DOHH2 (cell line): ENCODE results near the gene ERFL.

ENCODE experiments used
- H3F3A ChIP-seq: fragments of 200-600 bp; sonication (generic), shearing (Covaris generic); 2 replicates; pipeline ENCODE4 v1.6.0; 2016; ENCODE audit warnings: antibody characterized with exemption, mild to moderate bottlenecking; ENCODE audit not compliant: control insufficient read depth, insufficient read depth
- H3K27ac ChIP-seq: fragments of 200-600 bp; sonication (generic); 2 replicates; pipeline ENCODE4 v1.5.1; 2014; ENCODE audit warnings: low read depth, mild to moderate bottlenecking, low read length, moderate library complexity
- H3K27me3 ChIP-seq: fragments of 200-600 bp; sonication (generic); 2 replicates; pipeline ENCODE4 v1.6.1; 2014; ENCODE audit warnings: mild to moderate bottlenecking, low read length, mixed read lengths; ENCODE audit not compliant: control insufficient read depth
- H3K36me3 ChIP-seq: fragments of 200-600 bp; sonication (generic); 2 replicates; pipeline ENCODE4 v1.6.1; 2014; ENCODE audit warnings: mild to moderate bottlenecking, low read length, moderate library complexity, mixed read lengths; ENCODE audit not compliant: control insufficient read depth
- H3K4me1 ChIP-seq: fragments of 200-600 bp; sonication (generic); 2 replicates; pipeline ENCODE4 v1.6.1; 2014; ENCODE audit warnings: mild to moderate bottlenecking, low read length, mixed read lengths; ENCODE audit not compliant: control insufficient read depth
- H3K4me2 ChIP-seq: fragments of 200-600 bp; sonication (generic); 2 replicates; pipeline ENCODE4 v1.6.0; 2014; ENCODE audit warnings: mild to moderate bottlenecking, low read length, moderate library complexity
- H3K4me3 ChIP-seq: fragments of 200-600 bp; sonication (generic); 2 replicates; pipeline ENCODE4 v1.5.1; 2014; ENCODE audit warnings: mild to moderate bottlenecking, low read length, mixed read lengths
- H3K79me2 ChIP-seq: fragments of 200-600 bp; sonication (generic); 2 replicates; pipeline ENCODE4 v1.6.1; 2014; ENCODE audit warnings: mild to moderate bottlenecking, low read length, mixed read lengths; ENCODE audit not compliant: control insufficient read depth
- H3K9me2 ChIP-seq: fragments of 200-600 bp; sonication (generic); replicated peaks from 2 replicates; pipeline ENCODE4 v1.6.1; 2014; ENCODE audit warnings: mild to moderate bottlenecking, low read length, mixed read lengths; ENCODE audit not compliant: control insufficient read depth
- H3K9me3 ChIP-seq: fragments of 200-600 bp; sonication (generic); 2 replicates; pipeline ENCODE4 v1.6.1; 2014; ENCODE audit warnings: antibody characterized with exemption, low read length, mixed read lengths; ENCODE audit not compliant: control insufficient read depth, insufficient read depth
- H4K20me1 ChIP-seq: fragments of 200-600 bp; sonication (generic); 2 replicates; pipeline ENCODE4 v1.6.0; 2014; ENCODE audit warnings: low read depth, mild to moderate bottlenecking, antibody characterized with exemption, low read length, moderate library complexity; ENCODE audit not compliant: control insufficient read depth, insufficient read depth
- CTCF ChIP-seq: fragments of 200-600 bp; sonication (generic); IDR thresholded peaks from one replicate; pipeline ENCODE4 v1.5.1; 2014; ENCODE audit warnings: antibody characterized with exemption, mild to moderate bottlenecking, low read depth, low read length; ENCODE audit not compliant: poor library complexity, severe bottlenecking
- EZH2phosphoT487 ChIP-seq: fragments of 200-600 bp; sonication (generic); IDR thresholded peaks from 2 replicates; pipeline ENCODE4 v1.6.1; 2017; ENCODE audit warnings: borderline replicate concordance, mild to moderate bottlenecking, antibody characterized with exemption, low read length, moderate library complexity, mixed read lengths

ERFL gene

DNA sequence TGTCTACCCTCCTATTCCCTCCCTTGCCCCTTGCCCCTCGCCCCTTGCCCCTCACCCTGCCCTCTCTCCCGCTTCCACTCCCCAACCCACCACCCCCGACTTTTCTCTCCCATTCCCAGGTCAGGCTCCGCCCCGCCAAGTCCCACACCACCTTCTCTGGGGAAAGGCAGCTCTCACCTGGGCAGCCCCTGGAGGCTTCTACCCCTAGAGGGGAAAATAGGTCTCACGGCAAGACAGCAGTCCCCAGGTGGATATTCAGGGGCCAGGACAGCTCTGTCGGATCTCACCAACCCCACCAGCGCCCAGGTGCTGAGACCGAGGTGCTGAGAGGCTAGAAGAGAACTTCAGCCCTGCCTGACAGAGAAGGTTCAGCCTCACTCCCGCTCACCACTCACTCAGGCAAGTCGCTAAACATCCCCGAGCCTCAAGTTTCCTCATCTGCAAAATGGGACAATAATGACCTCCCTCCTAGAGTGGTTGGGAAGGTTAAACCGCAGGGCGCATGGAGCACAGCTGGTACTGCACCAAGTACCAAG is 1.4 kb upstream of the ERFL start:
- Histone ChIP-seq H4K20me1 (no peaks in the 10 kb centered on the region), H3K4me1 (peaks cover 67% of the 10 kb centered on the region), H3K4me3 (peak overlapping the region; percentile 91), H3K4me2 (peak overlapping the region; percentile 89), H3K27ac (peak overlapping the region; percentile 76), H3K27me3 (no peaks in the 10 kb centered on the region), H3F3A (peaks cover 34% of the 10 kb centered on the region), H3K9me3 (no peaks in the 10 kb centered on the region), H3K36me3 (peaks cover 42% of the 10 kb centered on the region), H3K79me2 (peaks cover 36% of the 10 kb centered on the region), H3K9me2 (no peaks in the 10 kb centered on the region)
- TF ChIP-seq CTCF, result no peak

DNA sequence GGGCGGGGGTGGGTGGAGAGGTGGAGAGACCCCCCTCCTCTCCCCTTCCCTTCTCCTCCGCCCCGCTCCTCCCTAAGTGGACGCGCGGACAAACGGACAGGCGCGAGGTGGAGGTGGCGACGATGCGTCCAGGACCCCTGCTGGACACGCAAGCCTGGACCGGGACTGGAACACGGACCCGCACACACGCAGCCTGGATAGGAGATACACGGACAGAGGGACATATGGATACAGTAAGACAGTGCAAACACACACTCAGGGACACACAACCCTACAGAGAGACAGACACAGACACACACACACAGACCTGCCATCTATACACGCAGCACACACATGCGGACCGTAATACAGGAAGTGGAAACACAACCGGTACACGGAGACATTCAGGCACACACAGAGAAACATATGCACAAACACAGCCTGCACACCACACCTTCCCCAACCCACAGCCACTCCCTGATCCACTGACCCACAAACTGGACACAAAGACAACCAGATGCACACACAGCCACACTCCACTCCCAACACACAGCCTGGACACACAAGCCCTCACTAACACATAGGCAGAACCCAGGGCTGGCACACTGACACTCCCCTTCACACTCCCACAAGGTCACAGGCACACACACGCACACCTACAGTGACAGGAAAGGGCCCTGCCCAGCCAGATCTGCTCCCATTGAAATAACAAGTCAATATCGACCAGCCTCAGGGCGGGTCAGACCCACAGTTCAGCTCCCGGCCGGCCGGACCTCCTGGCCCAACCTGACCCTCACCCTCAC is 696 bp upstream of the ERFL start:
- no peaks in the 10 kb centered on the region for H4K20me1 ChIP-seq
- peak overlapping the region; percentile 76 for H3K27ac ChIP-seq
- H3K4me2 ChIP-seq, result peak overlapping the region; percentile 89
- H3K4me1 ChIP-seq, result peaks cover 66% of the 10 kb centered on the region
- TF ChIP-seq EZH2phosphoT487 (no peak), CTCF (no peak)
- no peaks in the 10 kb centered on the region for H3K27me3 ChIP-seq
- H3K36me3 ChIP-seq, result peaks cover 47% of the 10 kb centered on the region
- H3K79me2 ChIP-seq, result peaks cover 36% of the 10 kb centered on the region
- peaks cover 29% of the 10 kb centered on the region for H3F3A ChIP-seq
- no peaks in the 10 kb centered on the region for H3K9me2 ChIP-seq
- H3K4me3 ChIP-seq, result peak overlapping the region; percentile 91
- H3K9me3 ChIP-seq, result no peaks in the 10 kb centered on the region

DNA sequence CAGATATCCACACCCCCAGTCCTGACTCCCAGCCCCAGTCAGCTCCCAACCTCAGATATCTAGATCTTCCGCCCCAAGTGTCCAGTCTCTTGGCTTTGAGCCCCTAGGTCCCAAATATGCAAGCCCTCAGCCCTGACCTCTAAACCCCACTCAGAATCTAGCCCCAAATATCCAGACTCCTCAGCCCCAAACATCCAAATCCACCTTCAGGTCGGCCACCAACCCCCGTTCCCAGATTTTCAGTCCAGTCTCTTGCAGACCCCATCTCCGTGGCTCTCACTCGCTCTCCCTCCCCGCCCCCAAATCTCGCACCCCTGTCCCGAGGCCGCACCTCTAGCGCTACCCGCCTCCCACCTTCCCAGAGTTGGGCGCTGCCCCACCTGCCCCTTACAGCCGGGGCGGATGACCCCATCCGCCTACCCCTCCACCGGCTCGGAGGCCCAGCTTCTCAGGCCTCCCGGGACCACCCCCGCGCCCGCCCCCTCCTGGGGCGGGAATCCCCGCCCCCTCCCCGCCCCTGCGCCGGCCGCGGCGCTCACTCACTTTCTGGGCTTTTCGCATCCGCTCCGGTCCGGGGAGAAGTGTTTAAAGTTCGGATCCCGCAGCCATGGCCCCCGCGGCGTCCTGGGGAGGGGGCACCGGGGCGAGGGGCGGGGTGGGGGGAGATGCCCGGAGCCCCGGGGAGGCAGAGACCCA is 604 bp downstream of the ERFL start:
- peaks cover 47% of the 10 kb centered on the region for H3K36me3 ChIP-seq
- H3K9me3 ChIP-seq, result no peaks in the 10 kb centered on the region
- peaks cover 38% of the 10 kb centered on the region for H3K79me2 ChIP-seq
- H3K27ac ChIP-seq, result peak overlapping the region; percentile 76
- H3K4me1 ChIP-seq, result peaks cover 65% of the 10 kb centered on the region
- peak overlapping the region; percentile 91 for H3K4me3 ChIP-seq
- TF ChIP-seq CTCF (no peak), EZH2phosphoT487 (no peak)
- H3F3A ChIP-seq, result peaks cover 18% of the 10 kb centered on the region
- H3K4me2 ChIP-seq, result peak overlapping the region; percentile 89
- H3K27me3 ChIP-seq, result no peaks in the 10 kb centered on the region
- H3K9me2 ChIP-seq, result no peaks in the 10 kb centered on the region
- H4K20me1 ChIP-seq, result no peaks in the 10 kb centered on the region
